SK-N-SH (cell line): Measurements from ENCODE around the gene TRPM3. TPM values are rescaled to one million over a fixed set of nuclear protein-coding genes. Genes with fewer than 3 reads are reported as not detected.

Experiments
- CTCF ChIA-PET: fragments of 300-600, 350-600 bp; formaldehyde crosslinking; extraction: SDS; loops from one replicate; lab custom pipeline; 2021; lab: Yijun Ruan, JAX
- POLR2A ChIA-PET: fragments of 350-600 bp; sonication (Branson Sonifier 250); formaldehyde crosslinking; extraction: SDS; loops from one replicate; lab custom pipeline; 2020; ENCODE audit warnings: antibody characterized with exemption, inconsistent platforms; lab: Yijun Ruan, JAX
- DNase-seq: peaks from one replicate; pipeline ENCODE4 v3.0.0; 2012
- H2AFZ ChIP-seq: fragments of 200-600 bp; sonication (generic); 2 replicates; pipeline ENCODE4 v1.8.1; 2016; ENCODE audit warnings: antibody characterized with exemption, mild to moderate bottlenecking, low read depth
- H3F3A ChIP-seq: fragments of 200-600 bp; sonication (generic); replicated peaks from 2 replicates; pipeline ENCODE3; 2016; ENCODE audit warnings: antibody characterized with exemption, mild to moderate bottlenecking; ENCODE audit not compliant: insufficient read depth
- H3K27ac ChIP-seq, 2 experiments: fragments of 200-500 bp in 1 of 2; fragments of 200-600 bp in 1 of 2; sonication (Bioruptor generic) in 1 of 2; sonication (generic), shearing (Covaris generic) in 1 of 2; 2 replicates each; pipeline versions ENCODE4 v1.5.1 to v1.6.1; 2014 to 2016; ENCODE audit warnings: low read depth in 2 of 2, inconsistent platforms in 1 of 2, low read length in 1 of 2, mild to moderate bottlenecking in 1 of 2, mixed read lengths in 1 of 2
- H3K27me3 ChIP-seq: fragments of 200-600 bp; sonication (generic), shearing (Covaris generic); 2 replicates; pipeline ENCODE4 v1.6.1; 2016; ENCODE audit warnings: mixed run types; ENCODE audit not compliant: insufficient read depth
- H3K36me3 ChIP-seq, 2 experiments: fragments of 200-500 bp in 1 of 2; fragments of 200-600 bp in 1 of 2; sonication (Bioruptor generic) in 1 of 2; sonication (generic) in 1 of 2; replicated peaks in 1 of 2; 2 replicates each; pipeline versions ENCODE3 to v1.5.1; 2014 to 2016; ENCODE audit warnings: low read length in 1 of 2, mild to moderate bottlenecking in 1 of 2; ENCODE audit not compliant: insufficient read depth in 2 of 2, control insufficient read depth in 1 of 2
- H3K4me1 ChIP-seq, 2 experiments: fragments of 200-500 bp in 1 of 2; fragments of 200-600 bp in 1 of 2; sonication (Bioruptor generic) in 1 of 2; sonication (generic), shearing (Covaris generic) in 1 of 2; 2 replicates each; pipeline versions ENCODE4 v1.5.1 to v1.6.1; 2014 to 2016; ENCODE audit warnings: low read depth in 1 of 2, low read length in 1 of 2, mixed run types in 1 of 2; ENCODE audit not compliant: insufficient read depth in 2 of 2, control insufficient read depth in 1 of 2
- H3K4me2 ChIP-seq: fragments of 200-600 bp; sonication (generic), shearing (Covaris generic); 2 replicates; pipeline ENCODE4 v1.6.1; 2017; ENCODE audit warnings: mixed run types
- H3K4me3 ChIP-seq, 2 experiments: fragments of 200-500 bp in 1 of 2; fragments of 200-600 bp in 1 of 2; sonication (Bioruptor generic) in 1 of 2; sonication (generic), shearing (Covaris generic) in 1 of 2; 2 replicates each; pipeline versions ENCODE4 v1.5.1 to v1.8.1; 2014 to 2016; ENCODE audit warnings: low read depth in 2 of 2, inconsistent platforms in 1 of 2, low read length in 1 of 2, mild to moderate bottlenecking in 1 of 2, mixed read lengths in 1 of 2, moderate library complexity in 1 of 2
- H3K79me2 ChIP-seq: fragments of 200-600 bp; sonication (generic); 2 replicates; pipeline ENCODE4 v1.8.1; 2017; ENCODE audit warnings: mild to moderate bottlenecking; ENCODE audit not compliant: insufficient read depth
- H3K9ac ChIP-seq: fragments of 200-600 bp; sonication (generic); 2 replicates; pipeline ENCODE4 v1.6.1; 2017; ENCODE audit warnings: mixed run types
- H3K9me2 ChIP-seq: fragments of 200-600 bp; sonication (generic); 2 replicates; pipeline ENCODE4 v1.6.1; 2017; ENCODE audit warnings: mixed run types
- H3K9me3 ChIP-seq: fragments of 200-600 bp; sonication (generic); 2 replicates; pipeline ENCODE4 v1.6.1; 2017; ENCODE audit warnings: mixed run types, mild to moderate bottlenecking, moderate library complexity
- H4K20me1 ChIP-seq: fragments of 200-600 bp; sonication (generic); 2 replicates; pipeline ENCODE4 v1.6.1; 2017; ENCODE audit warnings: mild to moderate bottlenecking, mixed run types; ENCODE audit not compliant: insufficient read depth
- ELF1 ChIP-seq: IDR thresholded peaks from 2 replicates; pipeline ENCODE4 v1.4.0; 2012
- EP300 ChIP-seq, 2 experiments: IDR thresholded peaks; 2 replicates each; pipeline versions ENCODE4 v1.4.0 to v1.6.1; 2012; ENCODE audit warnings: borderline replicate concordance in 1 of 2, low read depth in 1 of 2, low read length in 1 of 2
- FOXM1 ChIP-seq: IDR thresholded peaks from 2 replicates; pipeline ENCODE4 v1.4.0; 2012; ENCODE audit warnings: low read depth, mild to moderate bottlenecking
- JUND ChIP-seq: IDR thresholded peaks from 2 replicates; pipeline ENCODE4 v1.4.0; 2012
- MEF2A ChIP-seq: IDR thresholded peaks from 2 replicates; pipeline ENCODE4 v1.4.0; 2012; ENCODE audit warnings: low read depth, borderline replicate concordance
- MXI1 ChIP-seq: IDR thresholded peaks from 2 replicates; pipeline ENCODE4 v1.6.1; 2012; ENCODE audit warnings: mild to moderate bottlenecking, low read depth, low read length, improper control_type of control experiment
- NRF1 ChIP-seq: IDR thresholded peaks from 2 replicates; pipeline ENCODE4 v1.6.1; 2012; ENCODE audit warnings: low read depth, mild to moderate bottlenecking, low read length
- RFX5 ChIP-seq: IDR thresholded peaks from 2 replicates; pipeline ENCODE4 v1.6.1; 2012; ENCODE audit warnings: mild to moderate bottlenecking, improper control_type of control experiment, low read length
- RXRA ChIP-seq: IDR thresholded peaks from 2 replicates; pipeline ENCODE4 v1.4.0; 2012; ENCODE audit warnings: low read depth, mild to moderate bottlenecking, borderline replicate concordance
- TCF12 ChIP-seq: IDR thresholded peaks from 2 replicates; pipeline ENCODE4 v1.4.0; 2012
- WGBS: methylation state at CpG from one replicate; pipeline ENCODE4 v1.1.6; 2017; ENCODE audit warnings: low lambda C conversion rate; 5-methylcytosine and 5-hydroxymethylcytosine counted together
- polyA plus RNA-seq, 3 experiments: library from polyadenylated mRNA; depleted of rRNA; stranded (reverse); fragments of >200 nt; gene quantifications; 2 replicates each; pipeline ENCODE4 v1.2.3, GENCODE V29; 2012
- TF ChIP-seq, protein P1 (sequence below): fragments of 150-350 bp; IDR thresholded peaks from 2 replicates; pipeline ENCODE4 v1.6.1; 2017; ENCODE audit warnings: antibody characterized with exemption, low read length, low read depth, borderline replicate concordance
- TF ChIP-seq, protein P2 (sequence below): fragments of 150-350 bp; IDR thresholded peaks from 2 replicates; pipeline ENCODE4 v1.6.1; 2016; ENCODE audit warnings: mild to moderate bottlenecking, low read depth, low read length
- TF ChIP-seq, protein P3 (sequence below): IDR thresholded peaks from 2 replicates; pipeline ENCODE4 v1.4.0; 2012; ENCODE audit warnings: low read depth, borderline replicate concordance

TRPM3 gene
- polyA plus RNA-seq, 1 of the 3 experiments (the other 2 are of a cell fraction), result not detected

DNA sequence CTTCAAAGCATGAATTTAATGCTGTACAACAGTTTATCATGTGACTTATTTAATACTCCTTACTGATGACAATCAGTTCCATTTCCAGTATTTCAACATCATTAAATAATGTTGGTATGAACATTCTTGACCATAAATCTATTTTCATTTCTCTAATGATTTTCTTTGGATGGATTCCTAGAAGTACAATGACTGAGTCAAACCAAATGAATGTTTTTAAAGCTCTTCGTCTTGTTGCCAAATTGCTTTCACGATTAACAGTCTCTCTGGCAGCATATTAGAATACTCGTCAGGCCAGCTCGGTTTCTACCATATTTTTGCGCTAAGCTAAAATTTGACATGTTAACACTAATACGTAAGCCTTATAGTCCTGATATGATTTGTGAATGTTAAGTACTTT is 197.0 kb downstream of the TRPM3 start (continued):
- no peak for TF ChIP-seq MEF2A
- no peak for TF ChIP-seq ELF1
- no peak for TF ChIP-seq FOXM1
- TF ChIP-seq EP300 (IDR thresholded peaks at IDR 0.05; ENCODE audit: borderline replicate concordance in 1 of 2, low read depth in 1 of 2, low read length in 1 of 2), result peak in 1 of 2 experiments; percentile 32; a peak in 1 of 4 replicates
- TF ChIP-seq, protein P1, sequence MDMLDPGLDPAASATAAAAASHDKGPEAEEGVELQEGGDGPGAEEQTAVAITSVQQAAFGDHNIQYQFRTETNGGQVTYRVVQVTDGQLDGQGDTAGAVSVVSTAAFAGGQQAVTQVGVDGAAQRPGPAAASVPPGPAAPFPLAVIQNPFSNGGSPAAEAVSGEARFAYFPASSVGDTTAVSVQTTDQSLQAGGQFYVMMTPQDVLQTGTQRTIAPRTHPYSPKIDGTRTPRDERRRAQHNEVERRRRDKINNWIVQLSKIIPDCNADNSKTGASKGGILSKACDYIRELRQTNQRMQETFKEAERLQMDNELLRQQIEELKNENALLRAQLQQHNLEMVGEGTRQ, result no peak
- TF ChIP-seq, protein P2, sequence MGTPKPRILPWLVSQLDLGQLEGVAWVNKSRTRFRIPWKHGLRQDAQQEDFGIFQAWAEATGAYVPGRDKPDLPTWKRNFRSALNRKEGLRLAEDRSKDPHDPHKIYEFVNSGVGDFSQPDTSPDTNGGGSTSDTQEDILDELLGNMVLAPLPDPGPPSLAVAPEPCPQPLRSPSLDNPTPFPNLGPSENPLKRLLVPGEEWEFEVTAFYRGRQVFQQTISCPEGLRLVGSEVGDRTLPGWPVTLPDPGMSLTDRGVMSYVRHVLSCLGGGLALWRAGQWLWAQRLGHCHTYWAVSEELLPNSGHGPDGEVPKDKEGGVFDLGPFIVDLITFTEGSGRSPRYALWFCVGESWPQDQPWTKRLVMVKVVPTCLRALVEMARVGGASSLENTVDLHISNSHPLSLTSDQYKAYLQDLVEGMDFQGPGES, result no peak
- no peak for TF ChIP-seq RXRA

DNA sequence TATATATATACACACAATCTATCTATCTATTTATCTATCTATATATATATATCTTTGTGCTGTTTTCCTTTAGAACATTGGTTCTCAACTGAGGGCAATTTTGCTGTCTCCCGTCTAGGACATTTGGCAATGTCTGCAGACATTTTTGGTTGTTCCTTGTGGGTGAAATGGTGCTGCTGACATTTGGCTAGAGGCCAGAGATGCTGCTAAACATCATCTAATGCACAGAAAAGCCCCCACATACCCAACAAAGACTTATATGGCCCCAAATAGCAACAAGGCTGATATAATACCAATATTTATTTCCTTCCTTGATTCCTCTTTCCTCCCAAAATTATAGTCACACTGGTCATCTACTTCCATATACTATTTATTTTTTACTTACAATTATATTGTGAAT is 197.5 kb downstream of the TRPM3 start:
- peak overlapping the region; percentile 54; the same call in 1 of the 2 replicates for H3K4me2 ChIP-seq
- no peaks in the 10 kb centered on the region for H4K20me1 ChIP-seq
- no peaks in the 10 kb centered on the region for H3K27me3 ChIP-seq
- peak overlapping the region in 1 of 2 experiments; percentile 55; a peak in 2 of 4 replicates for H3K27ac ChIP-seq
- no peak overlapping the region for H3K9ac ChIP-seq
- no peaks in the 10 kb centered on the region for H3K9me2 ChIP-seq
- ChIA-PET POLR2A (no interaction called here), CTCF (interaction anchor here (0.7 to 1.5 kb wide), 7 partner anchors 7 to 325 kb away, joined by 3 read pairs; no protein-coding TSS in a partner anchor)
- DNase-seq, result no peak
- no peaks in the 10 kb centered on the region for H3K9me3 ChIP-seq
- no peak overlapping the region for H2AFZ ChIP-seq
- H3K36me3 ChIP-seq, result no peaks in the 10 kb centered on the region
- peak overlapping the region in 1 of 2 experiments; percentile 43; a peak in 1 of 4 replicates for H3K4me3 ChIP-seq
- H3F3A ChIP-seq, result no peaks in the 10 kb centered on the region
- H3K79me2 ChIP-seq, result no peaks in the 10 kb centered on the region
- WGBS, result 4% methylated on average over 1 of the region's 1 CpG
- peaks cover 0 to 5% of the 10 kb centered on the region in 2 experiments; a peak in 1 of 4 replicates for H3K4me1 ChIP-seq
- TF ChIP-seq JUND, result no peak
- TF ChIP-seq, protein P3, sequence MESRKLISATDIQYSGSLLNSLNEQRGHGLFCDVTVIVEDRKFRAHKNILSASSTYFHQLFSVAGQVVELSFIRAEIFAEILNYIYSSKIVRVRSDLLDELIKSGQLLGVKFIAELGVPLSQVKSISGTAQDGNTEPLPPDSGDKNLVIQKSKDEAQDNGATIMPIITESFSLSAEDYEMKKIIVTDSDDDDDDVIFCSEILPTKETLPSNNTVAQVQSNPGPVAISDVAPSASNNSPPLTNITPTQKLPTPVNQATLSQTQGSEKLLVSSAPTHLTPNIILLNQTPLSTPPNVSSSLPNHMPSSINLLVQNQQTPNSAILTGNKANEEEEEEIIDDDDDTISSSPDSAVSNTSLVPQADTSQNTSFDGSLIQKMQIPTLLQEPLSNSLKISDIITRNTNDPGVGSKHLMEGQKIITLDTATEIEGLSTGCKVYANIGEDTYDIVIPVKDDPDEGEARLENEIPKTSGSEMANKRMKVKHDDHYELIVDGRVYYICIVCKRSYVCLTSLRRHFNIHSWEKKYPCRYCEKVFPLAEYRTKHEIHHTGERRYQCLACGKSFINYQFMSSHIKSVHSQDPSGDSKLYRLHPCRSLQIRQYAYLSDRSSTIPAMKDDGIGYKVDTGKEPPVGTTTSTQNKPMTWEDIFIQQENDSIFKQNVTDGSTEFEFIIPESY, result no peak
- TF ChIP-seq NRF1, result no peak
- TF ChIP-seq TCF12, result no peak
- TF ChIP-seq RFX5, result no peak
- no peak for TF ChIP-seq MXI1

DNA sequence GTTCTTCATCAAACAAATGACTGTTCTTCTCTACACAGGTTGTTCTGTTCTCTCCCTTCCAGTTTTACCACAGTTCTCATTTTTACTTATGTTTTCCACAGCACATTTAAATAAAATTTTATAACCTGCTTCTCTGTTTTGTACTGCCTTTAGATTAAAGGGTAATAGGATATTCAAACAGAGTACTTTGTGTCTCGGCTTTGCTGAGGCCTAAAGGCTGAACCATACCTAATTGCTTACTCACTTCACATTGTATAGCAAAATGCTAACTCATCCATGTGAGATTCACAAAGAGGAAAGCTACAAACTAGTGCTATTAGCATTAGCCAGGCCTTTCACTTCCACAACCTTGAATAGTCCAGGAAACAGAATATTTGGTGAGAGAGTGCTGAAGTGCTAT is 200.3 kb downstream of the TRPM3 start:
- Histone ChIP-seq H3K27me3 (no peaks in the 10 kb centered on the region), H2AFZ (no peak overlapping the region), H3K4me3 (no peak overlapping the region), H3K36me3 (no peaks in the 10 kb centered on the region), H3K9ac (no peak overlapping the region), H3K27ac (no peak overlapping the region), H3K9me3 (no peaks in the 10 kb centered on the region), H3F3A (no peaks in the 10 kb centered on the region), H3K9me2 (no peaks in the 10 kb centered on the region), H3K4me2 (no peak overlapping the region), H3K79me2 (no peaks in the 10 kb centered on the region), H4K20me1 (no peaks in the 10 kb centered on the region), H3K4me1 (peaks cover 0 to 5% of the 10 kb centered on the region in 2 experiments; a peak in 1 of 4 replicates)
- 6% methylated on average over 1 of the region's 1 CpG for WGBS
- TF ChIP-seq, protein P2, result no peak
- no peak for DNase-seq
- ChIA-PET POLR2A (no interaction called here), CTCF (no interaction called here)
